HG02981 (cell line): ENCODE measurements around the gene LDLRAD4.
A peak's percentile ranks its signal among the peaks of the same experiment; 100 is the strongest.

ENCODE experiments used
- ATAC-seq: cut with Tn5 transposase; IDR thresholded peaks from one replicate; pipeline ENCODE4 v1.9.1; 2021; ENCODE audit warnings: mild to moderate bottlenecking, moderate library complexity; ENCODE audit not compliant: unreplicated experiment

LDLRAD4 gene

DNA sequence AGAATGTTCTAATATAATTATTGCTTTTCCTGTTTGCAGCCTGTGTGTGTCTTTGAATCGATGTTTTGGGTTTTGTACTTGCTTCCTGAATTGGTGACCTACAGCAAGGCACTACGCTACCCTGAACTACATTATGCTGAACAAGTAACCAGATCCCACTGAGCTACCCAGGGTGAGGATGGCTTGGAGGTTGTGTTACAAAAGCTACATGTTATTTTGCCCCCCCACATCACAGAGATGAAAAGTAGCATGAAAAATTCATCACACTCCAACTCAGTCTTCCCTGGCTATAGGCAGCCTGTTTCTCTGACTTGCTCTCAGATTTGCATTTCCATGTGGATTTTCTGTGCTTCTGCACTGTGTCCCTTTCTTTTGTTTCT, 162.1 kb downstream of the LDLRAD4 start:
- no peak for ATAC-seq

DNA sequence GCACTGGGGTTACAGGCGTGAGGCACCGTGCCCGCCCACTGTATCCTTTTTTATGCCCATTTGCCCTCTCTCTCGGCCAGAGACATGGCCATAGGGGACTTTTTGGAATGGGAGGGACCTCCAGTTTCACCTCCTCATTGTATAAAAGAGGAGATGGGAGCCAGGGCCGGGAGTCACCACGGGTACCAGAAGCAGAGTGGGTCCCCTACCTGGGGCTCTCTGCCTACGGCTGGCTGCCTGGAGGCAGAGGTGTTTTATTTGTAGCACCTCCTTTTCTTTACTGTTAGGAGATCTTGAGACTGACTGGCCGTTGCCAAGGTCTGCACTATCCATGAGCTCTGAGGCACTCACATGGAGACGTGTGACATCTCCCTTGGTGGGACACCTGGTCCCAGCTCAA, 162.8 kb downstream of the LDLRAD4 start:
- no peak for ATAC-seq

DNA sequence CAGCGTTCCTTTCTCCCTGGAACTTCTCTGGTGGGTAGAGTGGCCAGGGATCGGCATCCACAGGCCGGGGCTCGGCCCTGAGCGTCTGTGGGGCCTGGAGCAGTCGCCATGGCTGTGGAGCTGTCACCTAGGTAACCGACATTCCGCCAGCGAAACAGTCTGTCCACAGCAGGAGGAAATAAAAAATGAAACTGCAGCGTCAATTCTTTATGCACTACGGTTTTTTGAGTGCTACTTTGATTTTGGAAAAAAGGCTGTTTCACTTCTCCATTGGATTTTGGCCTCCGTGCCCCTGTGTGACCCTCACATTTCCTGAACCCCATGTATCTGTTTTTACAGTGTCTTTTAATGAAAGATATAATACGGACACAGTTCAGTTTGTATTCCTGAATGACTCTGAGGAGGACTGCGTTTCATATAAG, 163.4 kb downstream of the LDLRAD4 start:
- peak; percentile 54 for ATAC-seq

DNA sequence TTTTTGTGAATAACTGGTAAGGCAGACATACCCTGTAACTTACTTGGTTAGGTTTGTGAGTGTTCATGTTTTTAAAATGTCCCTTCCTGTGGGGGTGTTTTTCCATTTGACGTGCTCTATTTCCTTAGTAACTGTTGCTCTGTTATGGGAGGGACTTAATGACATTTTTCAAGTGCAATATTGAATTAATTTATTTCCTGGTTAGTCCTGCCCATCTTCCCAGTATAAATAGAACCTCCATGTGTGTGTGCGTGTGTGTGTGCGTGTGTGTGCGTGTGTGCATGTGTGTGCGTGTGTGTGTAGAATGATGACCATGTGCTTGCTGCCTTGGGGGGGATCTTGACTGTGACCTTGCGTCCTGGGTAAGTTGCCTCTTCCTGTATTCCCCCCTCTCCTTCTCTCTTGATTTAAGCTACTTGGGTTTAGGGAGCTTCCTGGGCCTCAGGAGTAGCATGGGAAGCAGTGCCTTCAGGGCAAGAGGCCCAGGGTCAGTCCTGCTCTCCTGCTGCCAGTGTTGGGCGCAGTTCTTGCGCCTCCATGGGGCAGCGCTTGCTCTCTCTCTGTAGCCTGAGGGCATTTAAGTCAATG, 163.9 kb downstream of the LDLRAD4 start:
- ATAC-seq, result peak; percentile 35

DNA sequence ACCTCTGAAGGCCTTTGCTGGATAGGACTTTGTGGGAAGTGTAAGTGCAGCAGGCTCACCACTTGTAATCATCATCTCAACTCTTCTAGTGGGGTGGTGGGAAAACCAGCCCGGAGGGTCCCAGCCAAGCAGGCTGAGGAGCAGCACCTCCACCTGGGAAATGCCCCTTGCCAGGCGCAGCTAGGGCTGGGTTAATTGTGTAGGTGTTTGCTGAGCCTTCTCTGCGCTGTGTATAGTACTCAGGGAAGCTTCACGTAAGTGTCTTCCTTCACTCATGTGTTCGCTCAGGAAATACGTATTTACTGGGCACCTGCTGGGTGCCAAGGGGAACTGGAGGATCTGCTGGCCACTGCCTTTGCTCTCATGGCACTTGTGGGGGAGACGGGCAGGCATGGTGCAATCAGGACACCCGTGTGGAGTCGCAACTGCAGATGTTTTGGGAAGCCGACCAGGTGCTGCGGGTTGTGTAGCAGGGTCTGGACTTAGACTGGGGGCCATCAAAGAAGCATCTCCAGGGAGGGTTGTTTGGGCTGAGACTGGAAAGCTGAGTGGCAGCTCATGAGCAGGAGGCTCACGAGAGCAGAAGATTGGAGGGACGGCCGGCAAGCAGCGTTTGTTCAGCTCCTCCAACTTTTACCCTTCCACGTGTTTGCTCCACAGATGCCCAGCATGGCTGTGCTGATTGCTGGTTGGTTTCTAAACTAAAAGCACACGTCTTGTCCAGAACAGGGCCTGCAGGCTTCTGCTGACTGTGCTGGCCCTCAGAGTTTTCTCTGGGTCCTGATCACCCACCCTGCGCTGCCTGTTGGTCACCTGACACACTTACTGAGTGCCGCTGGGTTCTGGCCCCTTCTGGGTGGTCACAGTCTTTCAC, 164.6 kb downstream of the LDLRAD4 start:
- no peak for ATAC-seq

DNA sequence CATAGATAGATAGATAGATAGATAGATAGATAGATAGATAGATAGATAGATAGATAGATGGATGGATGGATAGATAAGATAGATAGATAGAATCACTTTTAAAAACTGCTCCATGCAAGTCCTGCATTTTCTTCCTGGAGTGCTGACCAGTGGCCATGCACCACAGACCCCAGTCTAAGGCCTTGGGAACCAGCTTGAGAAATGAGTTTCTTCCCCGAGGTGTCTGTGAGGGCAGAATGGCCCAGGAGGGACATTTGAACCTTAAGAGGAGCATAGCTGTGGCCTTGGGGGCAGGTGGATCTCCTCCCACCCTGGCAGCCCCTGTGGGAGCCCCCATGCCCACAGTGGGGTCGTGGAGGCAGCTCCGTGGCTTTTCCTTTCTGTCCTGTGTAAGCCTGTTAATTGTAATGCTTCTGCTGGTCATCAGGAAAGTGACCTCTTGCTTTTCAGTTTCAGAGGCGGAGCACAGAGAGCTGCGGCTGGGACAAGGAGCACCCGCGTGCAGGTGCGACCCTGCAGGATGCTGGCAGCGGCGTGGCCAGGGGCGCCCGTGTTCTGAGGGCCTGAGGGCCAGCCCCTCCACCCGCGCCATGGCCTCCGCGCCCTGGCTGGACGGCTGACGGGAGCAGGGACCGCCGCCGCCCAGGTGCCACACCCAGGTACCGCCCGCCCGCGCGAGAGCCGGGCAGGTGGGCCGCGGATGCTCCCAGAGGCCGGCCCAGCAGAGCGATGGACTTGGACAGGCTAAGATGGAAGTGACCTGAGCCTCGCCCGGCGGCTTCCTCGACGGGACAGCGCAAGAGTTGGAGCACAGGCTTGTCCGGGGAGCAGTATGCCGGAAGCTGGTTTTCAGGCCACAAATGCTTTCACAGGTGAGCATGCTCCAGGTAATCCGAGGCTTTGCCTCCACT, 168.6 kb downstream of the LDLRAD4 start:
- no peak for ATAC-seq

DNA sequence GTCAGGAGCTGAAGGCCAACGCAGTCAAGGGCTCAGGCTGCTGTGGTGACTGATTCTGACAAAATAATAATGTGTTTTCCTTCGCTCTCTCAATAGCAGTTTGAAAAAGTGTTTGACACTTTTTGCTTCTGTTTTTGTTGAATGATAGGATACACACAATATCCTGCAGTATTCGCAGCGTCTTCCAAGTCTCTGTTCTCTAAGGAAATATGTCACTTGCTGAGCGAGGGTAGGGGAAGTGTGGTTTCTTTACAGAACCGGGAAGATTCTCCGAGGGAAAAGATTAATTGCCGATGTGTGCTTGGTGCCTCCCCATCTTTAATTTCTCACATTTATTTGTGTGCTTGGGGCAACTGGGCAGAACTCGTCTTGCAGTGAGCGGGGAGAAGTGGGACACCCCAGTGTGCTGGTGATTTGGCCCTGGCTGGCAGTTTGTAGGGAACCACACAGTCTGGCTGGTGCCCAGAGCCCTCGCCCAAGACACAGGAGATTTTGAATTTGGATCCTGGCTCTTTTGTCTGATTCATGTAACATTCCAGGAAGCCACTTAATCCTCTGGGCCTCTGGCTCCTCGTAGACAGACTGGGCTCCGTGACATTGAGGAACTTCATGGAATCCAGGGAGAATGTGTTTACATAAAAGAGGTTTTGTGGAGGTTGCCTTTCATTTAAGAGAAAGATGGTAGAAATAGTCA, 169.4 kb downstream of the LDLRAD4 start:
- ATAC-seq, result no peak

DNA sequence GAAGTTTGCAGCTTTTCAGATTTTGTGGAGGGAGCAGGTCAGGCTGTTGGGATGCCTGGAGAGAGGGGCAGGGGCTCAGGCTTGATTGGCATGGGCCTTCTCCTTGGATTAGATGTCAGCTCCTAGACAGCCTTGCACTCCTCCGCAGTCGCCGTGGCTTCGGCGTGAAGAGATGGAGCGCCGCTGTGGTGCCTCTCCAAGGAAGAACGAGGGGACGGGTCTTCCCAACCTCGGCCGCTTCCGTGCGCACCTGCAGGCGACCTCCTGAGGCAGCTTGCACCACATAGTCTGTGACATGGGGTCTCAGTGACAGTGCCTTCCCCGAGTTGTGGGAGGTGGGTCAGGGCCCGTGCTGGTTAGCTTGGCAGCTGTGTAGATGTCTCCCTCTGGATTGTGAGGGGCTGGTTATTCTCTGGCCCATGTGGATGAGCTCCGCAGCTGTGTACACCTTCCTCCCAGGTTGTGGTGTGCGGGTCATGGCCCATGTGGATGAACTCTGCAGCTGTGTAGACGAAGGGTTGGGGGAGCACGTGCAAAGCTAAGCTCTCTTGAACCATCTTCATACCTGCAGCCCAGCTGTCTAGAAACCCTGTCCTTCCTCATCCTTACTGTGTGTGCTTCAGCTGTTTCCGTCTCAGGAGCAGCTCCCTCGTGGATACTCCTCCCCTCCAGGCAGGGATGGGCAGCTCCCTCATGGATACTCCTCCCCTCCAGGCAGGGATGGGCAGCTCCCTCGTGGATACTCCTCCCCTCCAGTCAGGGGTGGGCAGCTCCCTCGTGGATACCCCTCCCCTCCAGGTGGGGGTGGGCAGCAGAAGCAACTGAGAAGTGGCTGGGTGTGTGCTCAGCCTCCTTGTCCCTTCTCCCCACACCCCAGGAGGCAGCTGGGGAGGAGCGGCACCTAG, 170.3 kb downstream of the LDLRAD4 start:
- ATAC-seq, result no peak

DNA sequence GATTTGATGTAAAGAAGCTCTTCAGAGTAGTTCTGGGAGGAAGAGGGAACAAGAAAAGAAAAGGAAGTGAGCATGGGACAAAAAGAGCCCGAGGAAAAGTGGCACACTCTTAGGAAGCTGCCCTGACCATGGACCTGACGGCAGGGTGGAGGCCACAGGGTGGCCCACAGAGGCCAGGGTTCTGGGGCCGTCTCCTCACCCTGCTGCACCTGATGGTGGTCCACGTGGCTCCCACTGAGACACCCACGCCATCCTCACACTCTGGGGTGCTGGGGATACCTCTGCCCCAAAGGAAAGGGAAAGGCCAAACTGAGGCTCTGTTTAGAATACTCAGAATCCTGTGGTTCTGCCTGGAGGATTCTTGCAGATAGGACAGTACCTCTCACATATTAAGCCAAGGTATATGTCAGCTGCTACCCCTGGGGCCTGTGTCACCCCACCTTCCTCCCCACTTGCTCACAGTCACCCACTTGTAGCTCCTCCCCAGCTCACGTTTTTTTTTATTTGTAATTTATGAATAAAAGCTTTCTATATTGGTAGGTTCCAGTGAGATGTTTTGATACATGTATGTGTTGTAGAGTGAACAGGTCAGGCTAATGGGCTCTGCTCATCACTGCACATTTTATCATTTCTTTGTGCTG, 171.1 kb downstream of the LDLRAD4 start:
- no peak for ATAC-seq

DNA sequence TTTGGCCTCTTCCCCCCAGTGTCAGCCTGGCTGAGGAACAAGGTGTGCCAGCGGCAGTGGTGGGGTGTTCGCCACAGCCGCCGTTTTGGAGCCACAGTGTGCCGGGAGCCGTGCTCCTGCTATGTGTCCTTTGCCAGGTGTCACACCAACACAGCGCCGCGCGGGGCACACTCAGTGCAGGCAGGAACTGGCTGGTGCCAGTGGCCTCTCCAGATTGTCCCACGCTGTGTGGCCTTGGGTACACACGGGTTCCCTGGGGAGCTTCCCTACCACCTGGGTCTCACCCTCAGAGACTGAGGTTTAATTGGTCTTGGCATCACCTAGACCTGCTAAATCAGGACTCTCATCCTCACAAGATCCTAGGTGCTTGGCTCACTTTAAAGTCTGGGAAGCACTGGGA, 171.6 kb downstream of the LDLRAD4 start:
- no peak for ATAC-seq

DNA sequence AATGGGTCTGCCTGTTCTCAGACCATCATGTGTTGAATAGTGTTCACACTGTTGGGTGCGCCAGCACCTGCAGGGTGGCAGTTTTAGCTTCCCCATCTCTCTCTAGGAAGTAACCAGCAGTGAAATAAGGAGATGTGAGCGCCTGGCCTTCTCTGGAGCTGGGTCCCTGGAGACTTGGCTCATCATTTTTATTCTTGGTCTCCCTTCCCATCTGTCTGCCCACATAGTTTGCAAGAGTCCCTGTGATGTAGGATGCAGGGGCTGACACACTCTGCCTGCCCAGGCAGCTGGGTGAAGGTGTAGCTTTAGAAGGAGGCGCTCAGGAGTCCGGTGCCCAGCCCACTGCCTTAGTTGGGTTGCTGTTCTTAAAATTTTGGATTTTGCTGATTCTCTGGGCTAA, 172.2 kb downstream of the LDLRAD4 start:
- no peak for ATAC-seq

DNA sequence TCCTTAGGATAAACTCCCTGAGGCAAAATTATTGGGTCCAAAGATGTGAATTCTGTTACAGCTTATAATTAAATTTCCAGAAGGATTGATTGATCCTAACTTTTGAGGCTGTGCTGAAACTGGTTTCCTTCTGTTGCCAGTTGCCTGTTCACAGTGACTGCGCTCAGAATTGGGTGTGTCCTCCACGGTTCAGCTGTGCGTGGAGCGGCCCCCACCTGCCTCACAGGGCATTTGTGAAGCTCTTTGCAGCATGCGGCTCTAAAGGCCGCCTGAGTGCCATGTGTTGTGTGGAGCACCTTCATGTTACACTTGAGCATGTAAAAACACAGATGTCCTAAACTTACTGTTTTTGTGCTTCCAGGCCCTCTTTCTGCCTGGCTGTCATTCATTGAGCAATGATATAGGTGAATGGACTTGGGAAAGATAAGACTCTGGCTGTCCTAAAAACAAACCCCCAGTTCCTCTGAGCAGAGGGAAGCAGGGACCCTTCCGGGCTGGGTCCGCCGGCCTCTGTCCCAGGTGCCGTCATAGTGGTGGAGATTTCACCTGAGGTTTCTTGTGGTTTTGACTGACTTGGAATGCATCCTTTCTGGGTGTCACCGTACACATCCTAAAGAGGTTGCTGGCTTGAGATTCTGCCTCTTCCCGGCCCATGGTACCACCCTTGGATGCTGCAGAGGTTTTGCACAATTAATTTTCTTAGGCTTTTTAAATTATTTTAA, 173.6 kb downstream of the LDLRAD4 start:
- ATAC-seq, result no peak

DNA sequence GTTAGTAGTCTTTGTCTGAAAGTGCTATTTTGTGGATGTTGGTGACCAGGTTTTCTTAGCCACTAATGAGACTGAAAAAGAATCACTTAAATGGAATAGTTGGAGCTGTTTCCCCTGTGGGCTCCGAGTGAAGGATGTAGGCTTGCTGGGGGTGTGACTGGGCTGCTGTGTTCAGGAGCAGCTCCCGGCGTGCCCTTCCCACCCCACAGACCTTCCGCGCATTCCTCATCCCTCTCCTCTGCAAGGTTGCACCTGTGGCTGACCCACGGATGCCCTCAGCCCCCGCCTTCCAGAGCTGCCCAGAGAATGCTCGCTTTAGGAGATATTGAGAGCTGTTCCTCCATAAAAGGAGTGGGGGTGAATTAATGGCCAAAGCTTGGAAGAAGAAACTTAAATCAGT, 174.3 kb downstream of the LDLRAD4 start:
- no peak for ATAC-seq

DNA sequence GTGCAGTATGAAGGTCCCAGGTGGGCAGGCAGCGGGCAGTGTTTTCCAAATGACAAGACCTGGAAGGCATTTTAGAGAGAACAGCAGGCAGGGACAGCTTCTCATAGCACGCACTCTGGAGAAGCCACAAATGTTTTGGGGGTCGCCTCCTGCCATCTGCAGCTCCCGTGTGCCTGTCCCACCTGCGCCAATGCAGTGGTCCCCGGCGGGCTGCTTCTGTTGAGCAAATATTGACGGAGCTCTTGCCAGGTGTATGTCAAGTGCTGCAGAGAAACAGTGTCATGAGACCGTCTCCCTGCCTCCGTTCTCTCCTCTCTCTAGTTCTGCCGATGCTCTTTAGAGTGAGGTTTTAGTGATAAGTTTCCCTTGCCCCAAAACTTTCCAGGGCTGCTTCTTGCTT, 174.8 kb downstream of the LDLRAD4 start:
- no peak for ATAC-seq

DNA sequence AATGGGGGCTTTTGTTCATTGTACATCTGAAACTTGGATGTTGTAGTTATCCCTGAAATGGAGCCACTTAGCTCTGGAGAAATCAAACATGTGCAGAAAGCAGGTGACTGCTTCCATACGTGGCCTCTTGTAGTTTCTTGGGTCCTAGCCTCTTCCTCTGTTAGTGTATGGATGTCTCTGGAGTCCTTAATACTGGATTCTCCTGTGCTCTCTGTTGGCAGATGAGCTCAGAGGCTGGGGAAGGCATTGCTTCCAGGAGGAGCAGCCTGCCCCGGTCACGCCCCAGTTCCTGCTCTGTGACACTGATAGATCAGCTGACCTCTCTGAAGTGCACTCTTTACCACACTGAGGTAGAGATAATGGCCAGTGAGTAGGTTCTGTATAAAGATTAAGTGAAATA, 176.2 kb downstream of the LDLRAD4 start:
- ATAC-seq, result no peak

DNA sequence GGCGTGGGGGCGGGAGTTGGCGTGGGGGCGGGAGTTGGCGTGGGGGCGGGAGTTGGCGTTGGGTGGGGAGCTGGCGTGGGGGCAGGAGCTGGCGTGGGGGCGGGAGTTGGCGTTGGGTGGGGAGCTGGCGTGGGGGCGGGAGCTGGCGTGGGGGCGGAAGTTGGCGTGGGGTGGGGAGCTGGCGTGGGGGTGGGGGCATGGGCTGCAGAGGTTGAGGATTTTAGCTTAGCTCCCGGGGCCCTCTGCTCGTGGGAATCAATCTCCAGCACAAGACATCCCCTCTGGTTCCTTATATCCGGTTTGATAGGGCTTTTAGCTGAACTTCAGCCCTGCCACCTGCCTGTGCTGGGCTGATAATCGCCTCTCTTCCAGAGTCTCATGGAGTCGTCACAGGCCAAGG, 177.0 kb downstream of the LDLRAD4 start:
- ATAC-seq, result no peak

DNA sequence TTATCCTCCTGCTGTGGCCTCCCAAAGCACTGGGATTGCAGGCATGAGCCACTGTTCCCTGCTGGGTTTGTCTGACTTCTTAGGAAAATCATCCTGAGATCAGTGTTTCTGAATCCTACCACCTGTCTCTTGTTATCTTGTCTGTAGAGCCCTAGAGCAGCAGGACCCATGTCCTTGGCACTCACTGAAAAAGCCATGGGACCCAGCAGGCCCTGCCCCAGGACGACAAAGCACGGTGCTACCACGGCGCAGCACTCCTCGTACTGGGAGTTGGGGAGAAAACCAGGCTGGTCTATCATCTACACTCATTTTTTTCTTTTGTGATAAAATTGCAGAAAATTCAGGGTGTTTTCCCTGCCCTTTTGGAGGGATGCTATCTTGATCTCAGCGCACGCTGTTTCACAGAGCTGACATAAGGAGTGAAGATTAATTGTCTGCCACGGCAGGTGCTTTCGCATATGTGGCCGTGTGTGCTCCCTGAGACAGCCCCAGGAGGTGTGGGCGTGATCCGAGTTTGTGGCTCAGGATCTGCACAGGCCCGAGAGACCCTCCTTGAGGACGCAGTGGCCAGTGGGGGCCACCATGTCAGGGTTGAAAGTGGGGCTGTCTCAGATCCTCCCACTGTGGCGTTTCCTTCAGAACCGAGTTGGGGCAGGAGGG, 179.1 kb downstream of the LDLRAD4 start:
- ATAC-seq, result no peak

DNA sequence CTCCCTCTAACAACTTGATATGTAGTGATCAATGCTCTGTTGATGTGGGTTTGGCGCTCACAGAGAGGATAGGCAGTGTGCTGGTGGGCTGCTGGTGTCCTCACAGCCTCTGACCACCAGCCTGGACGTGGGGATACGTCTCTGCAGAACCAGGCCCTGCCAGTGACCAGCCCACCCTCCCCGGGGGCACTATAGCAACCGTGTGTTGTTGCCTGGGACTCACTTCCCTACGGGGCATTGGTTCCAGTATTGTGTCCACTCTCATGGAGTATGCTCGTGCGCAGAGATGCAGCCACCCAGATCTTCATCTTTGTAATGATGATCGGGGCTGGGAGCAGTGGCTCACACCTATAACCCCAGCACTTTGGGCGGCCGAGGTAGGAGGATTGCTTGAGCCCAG, 180.1 kb downstream of the LDLRAD4 start:
- ATAC-seq, result no peak
